K562 (cell line): ENCODE data around the gene MED22. TPM values are rescaled to one million over a fixed set of nuclear protein-coding genes. Genes with fewer than 3 reads are reported as not detected.

ENCODE experiments used
- BRD9 ChIP-seq: fragments of 450-650 bp; IDR thresholded peaks from 2 replicates; pipeline ENCODE4 v1.6.1; 2018; ENCODE audit warnings: low read depth; ENCODE audit not compliant: partially characterized antibody
- DPF2 ChIP-seq: fragments of 450-650 bp; IDR thresholded peaks from 2 replicates; pipeline ENCODE4 v1.6.1; 2016
- EHMT2 ChIP-seq: fragments of 450-650 bp; IDR thresholded peaks from 2 replicates; pipeline ENCODE4 v1.6.1; 2018; ENCODE audit warnings: antibody characterized with exemption
- ETS2 ChIP-seq: IDR thresholded peaks from 2 replicates; pipeline ENCODE4 v1.6.1; 2016; ENCODE audit warnings: borderline replicate concordance, missing genetic modification characterization, mild to moderate bottlenecking, moderate library complexity, missing compliant biosample characterization; ENCODE audit not compliant: poor library complexity, severe bottlenecking
- FOXP1 ChIP-seq: sonication (generic); formaldehyde crosslinking; IDR thresholded peaks from 2 replicates; pipeline ENCODE4 v1.8.0; 2022; ENCODE audit warnings: mild to moderate bottlenecking, missing genetic modification reagents
- HLTF ChIP-seq: fragments of 450-650 bp; IDR thresholded peaks from 2 replicates; pipeline ENCODE4 v1.6.1; 2016
- KAT7 ChIP-seq: sonication (generic); formaldehyde crosslinking; IDR thresholded peaks from 2 replicates; pipeline ENCODE4 v1.8.0; 2022; ENCODE audit warnings: missing genetic modification reagents, mild to moderate bottlenecking, borderline replicate concordance
- NR2C2 ChIP-seq, 2 experiments: fragments of 200-800 bp in 1 of 2; sonication (Bioruptor generic) in 1 of 2; sonication (generic) in 1 of 2; formaldehyde crosslinking in 1 of 2; IDR thresholded peaks; 2 replicates each; pipeline versions ENCODE4 v1.6.1 to v1.8.0; 2016 to 2022; ENCODE audit warnings: mild to moderate bottlenecking in 1 of 2, missing compliant biosample characterization in 1 of 2, missing genetic modification characterization in 1 of 2, missing genetic modification reagents in 1 of 2
- POLR2B ChIP-seq: fragments of 450-650 bp; IDR thresholded peaks from 2 replicates; pipeline ENCODE4 v1.6.1; 2018; ENCODE audit warnings: low read depth; ENCODE audit not compliant: partially characterized antibody
- RNF2 ChIP-seq: sonication (generic); IDR thresholded peaks from 2 replicates; pipeline ENCODE4 v1.6.1; 2016
- SLC30A9 ChIP-seq: fragments of 250-450 bp; sonication (Bioruptor Pico); IDR thresholded peaks from 2 replicates; pipeline ENCODE4 v1.8.0; 2022; ENCODE audit warnings: mild to moderate bottlenecking, moderate library complexity
- SMARCA4 ChIP-seq: fragments of 450-650 bp; IDR thresholded peaks from 2 replicates; pipeline ENCODE4 v1.6.1; 2016
- SMARCB1 ChIP-seq: IDR thresholded peaks from 2 replicates; pipeline ENCODE4 v1.6.1; 2011; ENCODE audit warnings: improper control_type of control experiment, low read depth; ENCODE audit not compliant: insufficient read length
- SNAPC5 ChIP-seq: fragments of 250-450 bp; sonication (Bioruptor Pico); IDR thresholded peaks from 2 replicates; pipeline ENCODE4 v1.8.0; 2021; ENCODE audit warnings: moderate library complexity, mild to moderate bottlenecking, inconsistent platforms
- SRSF1 ChIP-seq: fragments of 200-400 bp; formaldehyde crosslinking; IDR thresholded peaks from 2 replicates; pipeline ENCODE4 v1.6.1; 2017; ENCODE audit warnings: mild to moderate bottlenecking, low read depth, low read length, moderate library complexity
- TAF7 ChIP-seq: fragments of 450-650 bp; IDR thresholded peaks from 2 replicates; pipeline ENCODE4 v1.6.1; 2016; ENCODE audit warnings: missing genetic modification characterization, missing compliant biosample characterization
- TEAD2 ChIP-seq: fragments of 450-650 bp; IDR thresholded peaks from 2 replicates; pipeline ENCODE4 v1.6.1; 2016; ENCODE audit warnings: missing genetic modification characterization, control low read depth, missing compliant biosample characterization
- ZFP1 ChIP-seq: fragments of 450-650 bp; formaldehyde crosslinking; IDR thresholded peaks from 2 replicates; pipeline ENCODE4 v1.4.0; 2020; ENCODE audit warnings: mild to moderate bottlenecking, mixed read lengths
- ZNF324 ChIP-seq: fragments of 250-450 bp; sonication (Bioruptor Pico); IDR thresholded peaks from 2 replicates; pipeline ENCODE4 v1.4.0; 2020; ENCODE audit warnings: mild to moderate bottlenecking
- ZNF668 ChIP-seq: fragments of 250-450 bp; sonication (Bioruptor Pico); IDR thresholded peaks from 2 replicates; pipeline ENCODE4 v1.8.0; 2022; ENCODE audit warnings: mild to moderate bottlenecking, inconsistent platforms
- ZNF76 ChIP-seq: fragments of 250-450 bp; sonication (Bioruptor Pico); IDR thresholded peaks from 2 replicates; pipeline ENCODE4 v1.4.0; 2020; ENCODE audit warnings: mild to moderate bottlenecking, moderate library complexity, borderline replicate concordance
- polyA plus RNA-seq, 8 experiments: library from polyadenylated mRNA; depleted of rRNA in 4 of 8; stranded (reverse) in 5 of 8; unstranded in 3 of 8; fragments of >200 nt; fragmentation: Nextera tagmentation in 2 of 8; fragmentation: Illumina TruSeq in 1 of 8; extraction: Ambion mirVana in 2 of 8; extraction: Trizol in 1 of 8; gene quantifications; 2 replicates each; pipeline versions ENCODE4 v1.2.1 to v1.2.3, GENCODE V29; 2011 to 2014; ENCODE audit warnings: inconsistent platforms in 1 of 8, missing spikeins in 1 of 8
- total RNA-seq, 7 experiments: library from RNA; depleted of rRNA in 6 of 7; stranded (reverse); fragments of >200 nt in 6 of 7; fragmentation: Illumina TruSeq in 2 of 7; extraction: Trizol in 2 of 7; gene quantifications; 2 replicates each; pipeline versions ENCODE4 v1.2.1 to v1.2.3, GENCODE V29; 2011 to 2021; ENCODE audit warnings: low replicate concordance in 1 of 7
- TF ChIP-seq, protein P1 (sequence below): sonication (generic); formaldehyde crosslinking; IDR thresholded peaks from 2 replicates; pipeline ENCODE4 v1.8.1; 2022; ENCODE audit warnings: missing genetic modification reagents
- TF ChIP-seq, protein P2 (sequence below): fragments of 250-450 bp; sonication (Bioruptor Pico); IDR thresholded peaks from 2 replicates; pipeline ENCODE4 v1.9.0; 2021; ENCODE audit warnings: mild to moderate bottlenecking, inconsistent platforms
- TF ChIP-seq, protein P3 (sequence below): conservative IDR thresholded peaks from 2 replicates; pipeline ENCODE4 v1.6.1; 2011; ENCODE audit warnings: low read depth, mild to moderate bottlenecking, low read length; ENCODE audit not compliant: control insufficient read depth
- TF ChIP-seq, protein P4 (sequence below): sonication (generic); formaldehyde crosslinking; IDR thresholded peaks from 2 replicates; pipeline ENCODE4 v1.8.0; 2022; ENCODE audit warnings: mild to moderate bottlenecking, missing genetic modification reagents

The MED22 gene
- total and polyA plus RNA-seq, 9 of the 15 experiments (the other 6 are each of a cell fraction or from before 2014, with no cell fraction given), result 0.73 to 35.6 (median 22.3) TPM

GRCh38 chr9:133351908-133352634 lies 4.1 kb upstream of the MED22 start (continued):
- TF ChIP-seq, protein P1, sequence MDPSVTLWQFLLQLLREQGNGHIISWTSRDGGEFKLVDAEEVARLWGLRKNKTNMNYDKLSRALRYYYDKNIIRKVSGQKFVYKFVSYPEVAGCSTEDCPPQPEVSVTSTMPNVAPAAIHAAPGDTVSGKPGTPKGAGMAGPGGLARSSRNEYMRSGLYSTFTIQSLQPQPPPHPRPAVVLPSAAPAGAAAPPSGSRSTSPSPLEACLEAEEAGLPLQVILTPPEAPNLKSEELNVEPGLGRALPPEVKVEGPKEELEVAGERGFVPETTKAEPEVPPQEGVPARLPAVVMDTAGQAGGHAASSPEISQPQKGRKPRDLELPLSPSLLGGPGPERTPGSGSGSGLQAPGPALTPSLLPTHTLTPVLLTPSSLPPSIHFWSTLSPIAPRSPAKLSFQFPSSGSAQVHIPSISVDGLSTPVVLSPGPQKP, result no peak
- TF ChIP-seq DPF2 (no peak), ETS2 (tag) (no peak), SRSF1 (no peak), ZNF668 (CRISPR knock-in tag) (no peak), NR2C2 (CRISPR knock-in tag; IDR thresholded peaks at IDR 0.05) (no peak), NR2C2 (tag; IDR thresholded peaks at IDR 0.05) (no peak), KAT7 (peak; percentile 63; the same call in 1 of the 2 replicates), TAF7 (tag) (no peak), SNAPC5 (CRISPR knock-in tag) (no peak), RNF2 (no peak), SMARCA4 (no peak), FOXP1 (CRISPR knock-in tag) (no peak), ZNF76 (CRISPR knock-in tag) (no peak), SMARCB1 (no peak), SLC30A9 (CRISPR knock-in tag) (no peak), ZFP1 (no peak), POLR2B (peak; percentile 84), HLTF (no peak), TEAD2 (tag) (no peak), ZNF324 (CRISPR knock-in tag) (no peak), BRD9 (no peak), EHMT2 (peak; percentile 79)
- TF ChIP-seq, protein P2, sequence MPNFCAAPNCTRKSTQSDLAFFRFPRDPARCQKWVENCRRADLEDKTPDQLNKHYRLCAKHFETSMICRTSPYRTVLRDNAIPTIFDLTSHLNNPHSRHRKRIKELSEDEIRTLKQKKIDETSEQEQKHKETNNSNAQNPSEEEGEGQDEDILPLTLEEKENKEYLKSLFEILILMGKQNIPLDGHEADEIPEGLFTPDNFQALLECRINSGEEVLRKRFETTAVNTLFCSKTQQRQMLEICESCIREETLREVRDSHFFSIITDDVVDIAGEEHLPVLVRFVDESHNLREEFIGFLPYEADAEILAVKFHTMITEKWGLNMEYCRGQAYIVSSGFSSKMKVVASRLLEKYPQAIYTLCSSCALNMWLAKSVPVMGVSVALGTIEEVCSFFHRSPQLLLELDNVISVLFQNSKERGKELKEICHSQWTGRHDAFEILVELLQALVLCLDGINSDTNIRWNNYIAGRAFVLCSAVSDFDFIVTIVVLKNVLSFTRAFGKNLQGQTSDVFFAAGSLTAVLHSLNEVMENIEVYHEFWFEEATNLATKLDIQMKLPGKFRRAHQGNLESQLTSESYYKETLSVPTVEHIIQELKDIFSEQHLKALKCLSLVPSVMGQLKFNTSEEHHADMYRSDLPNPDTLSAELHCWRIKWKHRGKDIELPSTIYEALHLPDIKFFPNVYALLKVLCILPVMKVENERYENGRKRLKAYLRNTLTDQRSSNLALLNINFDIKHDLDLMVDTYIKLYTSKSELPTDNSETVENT, result 0 out of 2 replicates have a peak, but pooled peaks have one; percentile 29
- TF ChIP-seq, protein P3, sequence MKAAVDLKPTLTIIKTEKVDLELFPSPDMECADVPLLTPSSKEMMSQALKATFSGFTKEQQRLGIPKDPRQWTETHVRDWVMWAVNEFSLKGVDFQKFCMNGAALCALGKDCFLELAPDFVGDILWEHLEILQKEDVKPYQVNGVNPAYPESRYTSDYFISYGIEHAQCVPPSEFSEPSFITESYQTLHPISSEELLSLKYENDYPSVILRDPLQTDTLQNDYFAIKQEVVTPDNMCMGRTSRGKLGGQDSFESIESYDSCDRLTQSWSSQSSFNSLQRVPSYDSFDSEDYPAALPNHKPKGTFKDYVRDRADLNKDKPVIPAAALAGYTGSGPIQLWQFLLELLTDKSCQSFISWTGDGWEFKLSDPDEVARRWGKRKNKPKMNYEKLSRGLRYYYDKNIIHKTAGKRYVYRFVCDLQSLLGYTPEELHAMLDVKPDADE, result 0 out of 2 replicates have a peak, but pooled peaks have one; percentile 11
- TF ChIP-seq, protein P4, sequence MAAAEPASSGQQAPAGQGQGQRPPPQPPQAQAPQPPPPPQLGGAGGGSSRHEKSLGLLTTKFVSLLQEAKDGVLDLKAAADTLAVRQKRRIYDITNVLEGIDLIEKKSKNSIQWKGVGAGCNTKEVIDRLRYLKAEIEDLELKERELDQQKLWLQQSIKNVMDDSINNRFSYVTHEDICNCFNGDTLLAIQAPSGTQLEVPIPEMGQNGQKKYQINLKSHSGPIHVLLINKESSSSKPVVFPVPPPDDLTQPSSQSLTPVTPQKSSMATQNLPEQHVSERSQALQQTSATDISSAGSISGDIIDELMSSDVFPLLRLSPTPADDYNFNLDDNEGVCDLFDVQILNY (CRISPR knock-in tag), result no peak
